GM13977 (cell line): Measurements from ENCODE around the gene RABAC1.

Experiments
- DNase-seq: peaks from one replicate; pipeline ENCODE4 v3.0.0; 2012; ENCODE audit warnings: low spot score
- CTCF ChIP-seq: IDR thresholded peaks from 2 replicates; pipeline ENCODE4 v1.5.1; 2012; ENCODE audit warnings: mild to moderate bottlenecking, control low read depth; ENCODE audit not compliant: insufficient read depth; ENCODE audit errors: extremely low read depth, missing control alignments
- in situ Hi-C: fragments of 300-500 bp; cut with MboI; formaldehyde crosslinking; loops from one replicate; pipeline ENCODE4 v1.12.0; 2022; ENCODE audit warnings: low sequenced_read_pairs, low pct_unique_long_range_greater_than_20kb, mixed read lengths, inconsistent platforms; ENCODE audit not compliant: unreplicated experiment

Gene RABAC1

GRCh38 chr19:41974652-41975051 is 15.5 kb upstream of the RABAC1 start:
- DNase-seq = no peak
- no peak for TF ChIP-seq CTCF
- in situ Hi-C loops = no loop called here

GRCh38 chr19:41971363-41971762 is 12.2 kb upstream of the RABAC1 start:
- DNase-seq = no peak
- no peak for TF ChIP-seq CTCF
- in situ Hi-C loops = no loop called here

GRCh38 chr19:41969772-41970458 is 10.8 kb upstream of the RABAC1 start:
- in situ Hi-C loops = no loop called here
- no peak for DNase-seq
- TF ChIP-seq CTCF = no peak

GRCh38 chr19:41968751-41969595 is 9.9 kb upstream of the RABAC1 start:
- in situ Hi-C loops = no loop called here
- no peak for DNase-seq
- TF ChIP-seq CTCF = no peak

GRCh38 chr19:41967054-41967783 is 8.1 kb upstream of the RABAC1 start:
- DNase-seq = no peak
- in situ Hi-C loops = no loop called here
- no peak for TF ChIP-seq CTCF

GRCh38 chr19:41965106-41965505 is 6.0 kb upstream of the RABAC1 start:
- no peak for TF ChIP-seq CTCF
- in situ Hi-C loops = no loop called here
- no peak for DNase-seq
